Raji (cell line): ENCODE results near the gene DAPP1.

Source experiments
- POLR2A ChIP-seq: IDR thresholded peaks from 2 replicates; pipeline ENCODE4 v1.6.1; 2011; ENCODE audit warnings: low read depth, low read length, control low read depth; ENCODE audit not compliant: insufficient read depth

Gene DAPP1

GRCh38 chr4:99841129-99841528, 24.5 kb downstream of the DAPP1 start:
- no peak for TF ChIP-seq POLR2A

- no peak for TF ChIP-seq POLR2A
These were observed 26.8 kb downstream of the DAPP1 start for GRCh38 chr4:99843413-99843812.

- no peak for TF ChIP-seq POLR2A
These were observed 27.4 kb downstream of the DAPP1 start for GRCh38 chr4:99844048-99844447.

- TF ChIP-seq POLR2A = no peak
These were observed 28.6 kb downstream of the DAPP1 start for GRCh38 chr4:99845179-99845578.

- TF ChIP-seq POLR2A = no peak
These were observed 29.3 kb downstream of the DAPP1 start for GRCh38 chr4:99845708-99846469.

GRCh38 chr4:99846891-99847290, 30.3 kb downstream of the DAPP1 start:
- TF ChIP-seq POLR2A = no peak

GRCh38 chr4:99847362-99847976, 30.8 kb downstream of the DAPP1 start:
- TF ChIP-seq POLR2A = no peak

GRCh38 chr4:99848591-99849001, 32.0 kb downstream of the DAPP1 start:
- no peak for TF ChIP-seq POLR2A

- no peak for TF ChIP-seq POLR2A
These were observed 35.6 kb downstream of the DAPP1 start for GRCh38 chr4:99852199-99852749.

GRCh38 chr4:99853190-99853589, 36.6 kb downstream of the DAPP1 start:
- TF ChIP-seq POLR2A = no peak

GRCh38 chr4:99853999-99854398, 37.4 kb downstream of the DAPP1 start:
- no peak for TF ChIP-seq POLR2A

GRCh38 chr4:99855678-99856077, 39.1 kb downstream of the DAPP1 start:
- TF ChIP-seq POLR2A = no peak

- no peak for TF ChIP-seq POLR2A
These were observed 39.5 kb downstream of the DAPP1 start for GRCh38 chr4:99856166-99856565.

- no peak for TF ChIP-seq POLR2A
These were observed 40.7 kb downstream of the DAPP1 start for GRCh38 chr4:99857307-99857706.

- no peak for TF ChIP-seq POLR2A
These were observed 43.0 kb downstream of the DAPP1 start for GRCh38 chr4:99859618-99860017.

GRCh38 chr4:99860521-99860920, 43.9 kb downstream of the DAPP1 start:
- TF ChIP-seq POLR2A = no peak
